A673 (cell line): ENCODE measurements around the gene HPRT1. TPM values are rescaled to one million over a fixed set of nuclear protein-coding genes. Genes with fewer than 3 reads are reported as not detected.
A peak's percentile ranks its signal among the peaks of the same experiment; 100 is the strongest.

ENCODE experiments used
- BruUV-seq: library from RNA; stranded (reverse); fragments of 400-500 nt; replicated peaks from 2 replicates; lab custom pipeline; 2021; lab: Mats Ljungman, UMichigan
- CTCF ChIA-PET: fragments of 300-600 bp; sonication (Branson Sonifier 250); formaldehyde crosslinking; loops from one replicate; lab custom pipeline; 2022; ENCODE audit warnings: antibody characterized with exemption; lab: Charles Lee
- POLR2A ChIA-PET: fragments of 300-600 bp; sonication (Branson Sonifier 250); formaldehyde crosslinking; loops from one replicate; lab custom pipeline; 2022; ENCODE audit warnings: antibody characterized with exemption; ENCODE audit not compliant: low non-redundant PET; lab: Charles Lee
- DNase-seq: peaks from one replicate; pipeline ENCODE4 v3.0.0-alpha.2; 2015; ENCODE audit warnings: low spot score
- H3K27ac ChIP-seq: fragments of 200-600 bp; sonication (generic); 2 replicates; pipeline ENCODE4 v1.5.1; 2016; ENCODE audit warnings: mixed run types, low read depth, mild to moderate bottlenecking, mixed read lengths, antibody characterized with exemption, low read length; ENCODE audit not compliant: poor library complexity, severe bottlenecking
- H3K27me3 ChIP-seq: fragments of 200-600 bp; sonication (generic); replicated peaks from 2 replicates; pipeline ENCODE4 v1.6.1; 2017; ENCODE audit warnings: mixed run types, low read depth, mild to moderate bottlenecking, mixed read lengths, antibody characterized with exemption, low read length; ENCODE audit not compliant: insufficient read depth, poor library complexity
- H3K36me3 ChIP-seq: fragments of 200-600 bp; sonication (generic); 2 replicates; pipeline ENCODE4 v1.6.1; 2016; ENCODE audit warnings: mixed run types, mild to moderate bottlenecking, mixed read lengths, antibody characterized with exemption, low read length; ENCODE audit not compliant: insufficient read depth, poor library complexity, severe bottlenecking
- H3K4me1 ChIP-seq: fragments of 200-600 bp; sonication (generic); 2 replicates; pipeline ENCODE4 v1.6.1; 2017; ENCODE audit warnings: mixed run types, mild to moderate bottlenecking, mixed read lengths, antibody characterized with exemption, low read length; ENCODE audit not compliant: insufficient read depth, poor library complexity, severe bottlenecking
- H3K4me3 ChIP-seq: fragments of 200-600 bp; sonication (generic); 2 replicates; pipeline ENCODE4 v1.5.1; 2016; ENCODE audit warnings: low read depth, mixed run types, mild to moderate bottlenecking, mixed read lengths, low read length; ENCODE audit not compliant: poor library complexity, severe bottlenecking
- H3K9me3 ChIP-seq: fragments of 200-600 bp; sonication (generic); 2 replicates; pipeline ENCODE4 v1.6.1; 2016; ENCODE audit warnings: mixed run types, low read depth, mild to moderate bottlenecking, mixed read lengths, antibody characterized with exemption, low read length; ENCODE audit not compliant: poor library complexity, severe bottlenecking
- CTCF ChIP-seq: fragments of 300-800, 200-600 bp; sonication (generic); conservative IDR thresholded peaks from 2 replicates; pipeline ENCODE4 v1.5.1; 2017; ENCODE audit warnings: low read depth, mild to moderate bottlenecking, antibody characterized with exemption, low read length, moderate library complexity, mixed read lengths
- EZH2 ChIP-seq: fragments of 200-600 bp; sonication (generic); IDR thresholded peaks from 2 replicates; pipeline ENCODE4 v1.6.1; 2017; ENCODE audit warnings: borderline replicate concordance, low read depth, mild to moderate bottlenecking, mixed read lengths, antibody characterized with exemption, low read length; ENCODE audit not compliant: poor library complexity, severe bottlenecking
- intact Hi-C: fragments of 100-400 bp; cut with micrococcal nuclease; formaldehyde crosslinking; loops from one replicate; pipeline ENCODE4 v1.10.0; 2022; ENCODE audit not compliant: unreplicated experiment
- total RNA-seq: library from RNA; stranded (reverse); gene quantifications from 2 replicates; pipeline ENCODE4 v1.2.3, GENCODE V29; 2021

Gene HPRT1
- total RNA-seq, 1 experiment from 2014 or later, result 66.9 TPM

DNA sequence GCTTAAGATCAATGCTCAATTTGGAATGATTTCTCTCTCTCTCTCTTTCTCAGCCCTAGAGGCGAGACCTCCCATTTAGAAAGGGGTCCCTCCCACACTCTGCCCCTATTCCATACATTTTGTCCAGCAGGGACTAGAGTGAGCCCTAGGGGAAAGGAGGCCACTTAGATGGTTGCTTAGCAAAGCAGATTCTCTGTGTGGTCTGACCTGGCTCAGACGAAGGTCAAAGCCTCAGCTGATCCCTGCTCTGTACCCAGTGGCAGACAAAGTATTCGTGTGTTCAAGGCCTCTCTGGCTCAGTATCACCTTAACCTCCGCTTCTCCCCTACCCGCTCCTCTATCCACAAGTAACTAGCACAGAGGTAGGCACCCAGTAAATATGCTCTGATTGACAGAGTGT, 78.4 kb downstream of the HPRT1 start:
- DNase-seq, result no peak
- Histone ChIP-seq H3K4me1 (peaks cover 13% of the 10 kb centered on the region), H3K9me3 (no peaks in the 10 kb centered on the region), H3K27ac (no peak overlapping the region), H3K27me3 (no peaks in the 10 kb centered on the region), H3K4me3 (no peak overlapping the region), H3K36me3 (no peaks in the 10 kb centered on the region)
- ChIA-PET CTCF (interaction anchor here (0.6 kb wide), 1 partner anchor 226 kb away, joined by 7 read pairs; no protein-coding TSS in a partner anchor), POLR2A (no interaction called here)
- intact Hi-C loops, result no loop called here
- TF ChIP-seq EZH2, result no peak
- TF ChIP-seq CTCF, result no peak
- no TSS peak for BruUV-seq

DNA sequence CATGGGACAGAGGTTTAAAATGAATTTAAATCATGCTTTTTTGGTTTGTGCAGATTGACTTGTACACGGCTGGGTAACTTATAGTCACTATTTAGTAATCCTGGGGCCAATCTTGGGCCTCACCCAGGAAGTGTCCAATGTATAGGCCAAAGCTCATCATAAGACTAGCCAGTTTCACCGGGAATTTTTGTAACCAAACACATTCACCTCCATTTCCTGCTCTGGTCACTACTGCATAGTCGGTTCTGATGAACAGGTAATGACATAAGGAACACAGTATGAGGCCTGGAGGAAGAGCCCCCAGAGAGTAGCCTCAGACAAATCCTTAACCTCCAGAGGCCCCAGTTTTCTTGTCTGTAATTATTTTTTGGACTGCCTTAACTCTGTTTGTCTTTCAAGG, 81.9 kb downstream of the HPRT1 start:
- TF ChIP-seq CTCF (no peak), EZH2 (no peak)
- no TSS peak for BruUV-seq
- intact Hi-C loops, result no loop called here
- H3K36me3 ChIP-seq, result no peaks in the 10 kb centered on the region
- no peak overlapping the region for H3K27ac ChIP-seq
- ChIA-PET POLR2A (interaction anchor here (0.7 kb wide), 1 partner anchor 119 kb away, joined by 5 read pairs; no protein-coding TSS in a partner anchor), CTCF (no interaction called here)
- DNase-seq, result no peak
- H3K9me3 ChIP-seq, result no peaks in the 10 kb centered on the region
- peaks cover 26% of the 10 kb centered on the region for H3K4me1 ChIP-seq
- H3K4me3 ChIP-seq, result no peak overlapping the region
- H3K27me3 ChIP-seq, result no peaks in the 10 kb centered on the region

GRCh38 chrX:134542485-134542884, 82.5 kb downstream of the HPRT1 start:
- intact Hi-C loops, result no loop called here
- TF ChIP-seq EZH2, result no peak
- no TSS peak for BruUV-seq
- CTCF ChIA-PET, result no interaction called here
- DNase-seq, result peak; percentile 79
- Histone ChIP-seq H3K9me3 (no peaks in the 10 kb centered on the region), H3K4me3 (no peak overlapping the region), H3K36me3 (no peaks in the 10 kb centered on the region), H3K4me1 (peaks cover 26% of the 10 kb centered on the region), H3K27ac (no peak overlapping the region), H3K27me3 (no peaks in the 10 kb centered on the region)
- POLR2A ChIA-PET, result interaction anchor here (0.6 to 0.7 kb wide), 2 partner anchors 64 to 118 kb away, joined by 3 to 5 read pairs; no protein-coding TSS in a partner anchor

DNA sequence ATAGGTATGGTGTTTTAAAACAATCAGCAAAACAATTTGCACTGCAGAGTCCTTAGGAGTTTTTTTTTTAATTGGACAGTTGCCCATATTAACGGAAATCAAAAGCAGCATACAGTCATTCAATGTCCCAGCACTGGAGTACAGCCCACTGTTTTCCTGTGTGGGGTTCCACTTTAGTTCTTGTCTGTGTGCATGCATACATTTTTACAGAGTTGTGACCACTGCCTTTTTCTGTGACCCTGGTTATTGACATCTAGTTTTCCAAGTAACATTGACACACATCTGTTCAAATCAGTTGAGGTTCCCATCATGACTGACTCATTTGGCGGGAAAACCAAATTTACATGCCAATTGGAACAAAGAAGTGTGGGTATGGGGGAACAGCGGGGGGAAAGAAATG, 83.3 kb downstream of the HPRT1 start:
- intact Hi-C loops, result no loop called here
- no peak for DNase-seq
- H3K36me3 ChIP-seq, result no peaks in the 10 kb centered on the region
- no peak overlapping the region for H3K4me3 ChIP-seq
- ChIA-PET CTCF (no interaction called here), POLR2A (no interaction called here)
- BruUV-seq, result no TSS peak
- no peaks in the 10 kb centered on the region for H3K27me3 ChIP-seq
- H3K9me3 ChIP-seq, result no peaks in the 10 kb centered on the region
- peaks cover 26% of the 10 kb centered on the region for H3K4me1 ChIP-seq
- TF ChIP-seq CTCF, result no peak
- no peak for TF ChIP-seq EZH2
- H3K27ac ChIP-seq, result no peak overlapping the region
